T-helper 1 cell treated with Interleukin-12 subunit alpha and Interleukin-12 subunit beta and Interleukin-4 antibody, amounts not matched to agents 30 μg/mL and 1 μg/mL, for 36 hours (primary cell): ENCODE data around the gene CNKSR2.

Source experiments
- H3K27ac Mint-ChIP-seq: one replicate; pipeline ENCODE4 v1.8.0; 2021; ENCODE audit warnings: mild to moderate bottlenecking, mixed read lengths
- H3K27me3 Mint-ChIP-seq: one replicate; pipeline ENCODE4 v1.8.0; 2021; ENCODE audit warnings: low read depth, mixed read lengths
- H3K36me3 Mint-ChIP-seq: one replicate; pipeline ENCODE4 v1.8.0; 2021; ENCODE audit warnings: low read depth, mixed read lengths
- H3K4me1 Mint-ChIP-seq: one replicate; pipeline ENCODE4 v1.8.0; 2021; ENCODE audit warnings: low read depth, mixed read lengths
- H3K4me3 Mint-ChIP-seq: one replicate; pipeline ENCODE4 v1.8.0; 2021; ENCODE audit warnings: mild to moderate bottlenecking, moderate library complexity, mixed read lengths
- H3K9me3 Mint-ChIP-seq: one replicate; pipeline ENCODE4 v1.8.0; 2021; ENCODE audit warnings: mixed read lengths

CNKSR2 gene

DNA sequence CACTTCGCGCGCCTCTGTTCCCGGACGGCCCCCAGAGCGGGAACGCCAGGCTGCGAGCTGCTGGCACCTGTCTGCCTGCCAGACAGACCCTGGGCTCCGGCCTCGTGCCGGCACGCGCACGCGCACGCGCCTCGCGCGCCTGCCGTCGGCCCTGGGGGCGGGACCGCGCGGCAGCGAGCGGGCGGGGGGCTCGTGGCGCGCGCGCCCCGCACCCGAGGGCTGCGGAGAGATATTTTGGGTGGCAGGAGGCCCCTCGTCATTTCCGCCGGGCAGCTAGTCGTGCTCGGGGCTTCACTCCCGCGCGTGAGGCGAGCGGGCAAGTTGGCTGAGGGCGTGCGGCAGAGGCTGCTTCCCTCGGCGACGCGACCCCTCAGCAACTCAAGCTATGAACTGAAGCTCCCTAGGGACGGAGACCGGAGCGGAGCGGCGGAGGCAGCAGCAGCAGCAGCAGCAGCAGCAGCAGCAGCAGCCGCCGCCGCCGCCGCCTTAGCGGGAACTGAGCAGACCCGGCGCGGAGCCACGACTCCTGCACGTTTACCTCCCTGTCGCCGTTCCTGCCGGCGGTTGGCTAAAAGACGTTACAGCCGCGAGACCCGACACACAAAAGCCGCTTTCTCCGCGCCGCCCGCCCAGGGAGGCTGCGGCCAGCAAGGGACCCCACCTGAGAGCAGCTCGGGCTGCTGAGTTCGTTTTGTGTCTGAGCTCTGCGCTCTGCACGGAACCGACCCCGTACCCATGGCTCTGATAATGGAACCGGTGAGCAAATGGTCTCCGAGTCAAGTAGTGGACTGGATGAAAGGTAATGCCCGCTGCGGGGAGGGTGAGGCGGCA lies at the start of gene CNKSR2:
CNKSR2 (plus strand) TSS at position 256 of the 831 bp plus-strand sequence; CDS start at position 736, 480 bp downstream.
- Mint-ChIP-seq H3K4me1 (peaks cover 11% of the 10 kb centered on the region), H3K4me3 (peak within 1 kb of the TSS; percentile 90), H3K9me3 (no peaks in the 10 kb centered on the region), H3K27me3 (peaks cover 13% of the 10 kb centered on the region), H3K36me3 (no peaks in the 10 kb centered on the region), H3K27ac (peak within 1 kb of the TSS; percentile 52)

DNA sequence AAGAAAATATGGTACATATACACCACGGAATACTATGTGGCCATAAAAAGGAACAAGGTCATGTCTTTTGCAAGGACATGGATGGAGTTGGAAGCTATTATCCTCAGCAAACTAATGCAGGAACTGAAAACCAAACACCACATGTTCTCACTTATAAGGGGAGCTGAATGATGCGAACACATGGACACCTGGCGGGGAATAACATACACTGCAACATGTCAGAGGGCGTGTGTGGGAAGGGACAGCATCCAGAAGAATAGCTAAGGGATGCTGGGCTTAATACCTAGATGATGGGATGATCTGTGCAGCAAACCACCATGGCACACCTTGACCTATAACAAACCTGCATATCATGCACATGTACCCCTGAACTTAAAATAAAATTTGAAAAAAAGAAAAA lies 19.5 kb upstream of the CNKSR2 start:
- no peak overlapping the region for H3K4me3 Mint-ChIP-seq
- H3K9me3 Mint-ChIP-seq, result peaks cover 17% of the 10 kb centered on the region
- H3K27ac Mint-ChIP-seq, result no peak overlapping the region
- H3K27me3 Mint-ChIP-seq, result no peaks in the 10 kb centered on the region
- no peaks in the 10 kb centered on the region for H3K4me1 Mint-ChIP-seq
- no peaks in the 10 kb centered on the region for H3K36me3 Mint-ChIP-seq

- H3K4me1 Mint-ChIP-seq, result no peaks in the 10 kb centered on the region
- H3K4me3 Mint-ChIP-seq, result no peak overlapping the region
- peaks cover 13% of the 10 kb centered on the region for H3K9me3 Mint-ChIP-seq
- H3K36me3 Mint-ChIP-seq, result no peaks in the 10 kb centered on the region
- no peaks in the 10 kb centered on the region for H3K27me3 Mint-ChIP-seq
- H3K27ac Mint-ChIP-seq, result no peak overlapping the region
These were observed 18.4 kb upstream of the CNKSR2 start for GRCh38 chrX:21355831-21356230.

DNA sequence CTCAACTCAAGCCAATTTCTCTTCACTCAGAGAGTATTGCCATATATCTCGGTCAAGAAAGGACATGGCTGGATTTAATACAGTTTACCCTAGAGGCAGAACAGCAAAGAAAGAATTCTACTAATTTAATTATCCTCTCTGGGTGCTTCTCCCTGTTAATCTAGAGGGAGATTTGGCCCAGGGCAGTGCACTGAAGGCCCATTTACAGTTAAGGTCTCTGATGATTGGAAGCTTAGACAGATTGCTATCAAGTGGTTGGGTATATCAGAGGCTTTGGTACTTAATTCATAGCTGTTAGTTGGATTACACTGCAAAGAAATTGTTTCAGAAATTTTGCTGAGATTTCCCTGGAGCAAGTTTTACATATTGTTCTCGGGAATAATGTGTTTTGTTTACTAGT lies 4.6 kb upstream of the CNKSR2 start:
- H3K27ac Mint-ChIP-seq, result no peak overlapping the region
- no peak overlapping the region for H3K4me3 Mint-ChIP-seq
- H3K9me3 Mint-ChIP-seq, result no peaks in the 10 kb centered on the region
- H3K4me1 Mint-ChIP-seq, result peaks cover 2% of the 10 kb centered on the region
- no peaks in the 10 kb centered on the region for H3K36me3 Mint-ChIP-seq
- peaks cover 12% of the 10 kb centered on the region for H3K27me3 Mint-ChIP-seq

GRCh38 chrX:21373001-21373400 lies 1.2 kb upstream of the CNKSR2 start:
- H3K9me3 Mint-ChIP-seq, result no peaks in the 10 kb centered on the region
- H3K36me3 Mint-ChIP-seq, result no peaks in the 10 kb centered on the region
- no peak overlapping the region for H3K27ac Mint-ChIP-seq
- H3K27me3 Mint-ChIP-seq, result peaks cover 18% of the 10 kb centered on the region
- peaks cover 11% of the 10 kb centered on the region for H3K4me1 Mint-ChIP-seq
- peak overlapping the region; percentile 76 for H3K4me3 Mint-ChIP-seq

GRCh38 chrX:21373637-21374162 lies 518 bp upstream of the CNKSR2 start:
- H3K36me3 Mint-ChIP-seq, result no peaks in the 10 kb centered on the region
- peak overlapping the region; percentile 75 for H3K4me3 Mint-ChIP-seq
- H3K9me3 Mint-ChIP-seq, result no peaks in the 10 kb centered on the region
- no peak overlapping the region for H3K27ac Mint-ChIP-seq
- H3K27me3 Mint-ChIP-seq, result peaks cover 13% of the 10 kb centered on the region
- H3K4me1 Mint-ChIP-seq, result peaks cover 11% of the 10 kb centered on the region

DNA sequence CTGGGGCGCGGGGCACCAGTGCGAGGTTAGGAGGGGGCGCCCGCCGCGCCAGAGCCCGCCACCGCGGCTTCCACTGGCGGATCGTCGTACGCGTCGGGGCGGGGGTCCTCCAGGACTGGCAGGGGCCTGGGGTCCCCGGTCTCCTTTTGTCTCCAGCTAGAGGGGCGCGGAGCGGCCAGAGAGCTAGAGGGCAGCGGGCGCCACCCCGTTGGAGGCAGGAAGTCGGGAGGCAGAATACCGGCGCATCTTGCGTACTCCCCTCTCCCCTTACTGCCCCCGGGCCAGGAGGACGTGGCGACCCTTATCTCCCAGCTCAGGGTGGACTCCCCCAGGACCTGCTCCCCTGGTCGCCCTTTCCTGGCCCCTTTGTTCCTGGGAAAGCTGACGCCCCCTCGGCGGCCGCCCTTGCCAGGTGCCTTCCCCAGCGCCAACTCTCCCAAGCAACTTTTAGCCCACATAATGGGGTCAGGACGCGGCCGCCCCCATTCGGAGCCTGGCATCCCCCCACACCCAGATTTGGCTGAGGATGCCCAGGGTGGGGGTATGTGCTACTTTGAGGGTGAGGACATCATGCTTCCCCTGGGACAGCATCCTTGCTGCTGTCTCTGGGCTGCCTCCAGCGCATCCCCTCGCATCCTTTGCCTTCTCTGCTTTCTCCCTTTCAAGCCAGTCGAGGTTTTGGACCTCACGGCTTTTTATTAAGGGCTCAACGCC lies 933 bp downstream of the CNKSR2 start:
- Mint-ChIP-seq H3K27ac (peak overlapping the region; percentile 49), H3K36me3 (peaks cover 1% of the 10 kb centered on the region), H3K9me3 (no peaks in the 10 kb centered on the region)

DNA sequence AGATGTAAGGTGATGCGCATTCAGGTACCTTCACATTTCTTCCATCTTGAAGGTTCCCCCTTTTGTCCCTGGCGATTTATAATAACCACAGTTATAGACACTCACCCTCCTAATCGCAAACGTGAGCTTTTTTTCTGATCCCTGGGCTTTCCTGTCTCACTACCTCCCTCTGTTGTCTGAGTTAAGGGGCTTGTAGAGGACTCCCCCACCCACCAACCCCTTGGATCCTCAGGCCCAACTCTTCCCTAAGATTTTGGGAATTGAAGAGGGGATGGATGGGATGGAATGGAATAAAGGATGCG lies 1.4 kb downstream of the CNKSR2 start:
- Mint-ChIP-seq H3K27ac (no peak overlapping the region), H3K27me3 (peaks cover 13% of the 10 kb centered on the region), H3K4me3 (peak overlapping the region; percentile 90), H3K9me3 (no peaks in the 10 kb centered on the region), H3K36me3 (peaks cover 1% of the 10 kb centered on the region), H3K4me1 (peaks cover 12% of the 10 kb centered on the region)

More for the DNA sequence above, 933 bp downstream of the CNKSR2 start:
- peaks cover 13% of the 10 kb centered on the region for H3K27me3 Mint-ChIP-seq
- peaks cover 12% of the 10 kb centered on the region for H3K4me1 Mint-ChIP-seq
- peak overlapping the region; percentile 90 for H3K4me3 Mint-ChIP-seq

GRCh38 chrX:21376636-21377035 lies 2.4 kb downstream of the CNKSR2 start:
- Mint-ChIP-seq H3K4me1 (peaks cover 12% of the 10 kb centered on the region), H3K36me3 (peaks cover 1% of the 10 kb centered on the region), H3K4me3 (no peak overlapping the region), H3K9me3 (no peaks in the 10 kb centered on the region), H3K27ac (no peak overlapping the region), H3K27me3 (peaks cover 10% of the 10 kb centered on the region)

- Mint-ChIP-seq H3K36me3 (peaks cover 1% of the 10 kb centered on the region), H3K27ac (no peak overlapping the region), H3K9me3 (no peaks in the 10 kb centered on the region), H3K4me1 (peaks cover 10% of the 10 kb centered on the region), H3K4me3 (no peak overlapping the region), H3K27me3 (peaks cover 6% of the 10 kb centered on the region)
These were observed 5.8 kb downstream of the CNKSR2 start for GRCh38 chrX:21379991-21380390.

- no peak overlapping the region for H3K4me3 Mint-ChIP-seq
- H3K27ac Mint-ChIP-seq, result no peak overlapping the region
- peaks cover 1% of the 10 kb centered on the region for H3K36me3 Mint-ChIP-seq
- no peaks in the 10 kb centered on the region for H3K9me3 Mint-ChIP-seq
- H3K27me3 Mint-ChIP-seq, result no peaks in the 10 kb centered on the region
- H3K4me1 Mint-ChIP-seq, result peaks cover 1% of the 10 kb centered on the region
These were observed 8.5 kb downstream of the CNKSR2 start for GRCh38 chrX:21382715-21383114.

DNA sequence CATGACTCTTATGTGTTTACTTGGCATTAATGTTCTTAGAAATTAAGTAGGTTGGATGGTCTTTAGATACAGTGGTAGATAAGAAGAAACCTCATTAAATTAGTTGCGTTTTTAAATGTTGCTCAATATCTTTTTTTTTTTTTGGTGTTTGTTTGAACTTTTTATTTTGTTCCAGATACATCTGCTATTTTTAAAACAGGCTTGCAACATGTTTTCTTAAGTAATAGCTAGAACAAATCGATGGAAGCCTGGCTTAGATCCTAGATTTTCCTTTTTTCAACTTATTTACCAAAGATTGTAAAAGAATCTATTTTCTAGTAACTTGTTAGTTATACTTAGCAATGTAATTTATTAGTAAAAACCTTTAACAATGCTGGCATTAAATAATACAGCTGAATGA lies 9.3 kb downstream of the CNKSR2 start:
- peaks cover 1% of the 10 kb centered on the region for H3K4me1 Mint-ChIP-seq
- H3K36me3 Mint-ChIP-seq, result peaks cover 1% of the 10 kb centered on the region
- no peak overlapping the region for H3K27ac Mint-ChIP-seq
- H3K4me3 Mint-ChIP-seq, result no peak overlapping the region
- no peaks in the 10 kb centered on the region for H3K9me3 Mint-ChIP-seq
- H3K27me3 Mint-ChIP-seq, result no peaks in the 10 kb centered on the region

DNA sequence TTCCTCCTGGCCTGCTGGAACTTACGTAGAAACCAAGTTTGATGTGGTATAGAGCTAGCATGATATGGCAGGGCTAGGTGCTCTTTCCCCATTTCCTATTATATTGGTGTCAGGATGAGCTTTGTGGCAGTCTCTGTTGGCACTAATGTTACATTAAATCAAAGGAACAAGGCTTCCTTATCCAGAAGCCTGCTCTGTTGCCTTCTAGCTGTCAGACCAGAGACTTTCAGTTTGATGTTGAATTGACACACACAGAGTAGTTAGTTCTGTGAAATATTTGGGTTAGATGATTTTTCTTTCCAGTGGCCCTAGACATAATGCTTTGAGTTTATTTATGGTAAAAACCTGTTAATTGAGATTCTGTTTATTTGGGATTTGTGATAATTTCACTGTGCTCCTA lies 10.0 kb downstream of the CNKSR2 start:
- no peaks in the 10 kb centered on the region for H3K9me3 Mint-ChIP-seq
- peaks cover 1% of the 10 kb centered on the region for H3K36me3 Mint-ChIP-seq
- H3K4me1 Mint-ChIP-seq, result peaks cover 1% of the 10 kb centered on the region
- H3K27me3 Mint-ChIP-seq, result no peaks in the 10 kb centered on the region
- no peak overlapping the region for H3K27ac Mint-ChIP-seq
- no peak overlapping the region for H3K4me3 Mint-ChIP-seq

DNA sequence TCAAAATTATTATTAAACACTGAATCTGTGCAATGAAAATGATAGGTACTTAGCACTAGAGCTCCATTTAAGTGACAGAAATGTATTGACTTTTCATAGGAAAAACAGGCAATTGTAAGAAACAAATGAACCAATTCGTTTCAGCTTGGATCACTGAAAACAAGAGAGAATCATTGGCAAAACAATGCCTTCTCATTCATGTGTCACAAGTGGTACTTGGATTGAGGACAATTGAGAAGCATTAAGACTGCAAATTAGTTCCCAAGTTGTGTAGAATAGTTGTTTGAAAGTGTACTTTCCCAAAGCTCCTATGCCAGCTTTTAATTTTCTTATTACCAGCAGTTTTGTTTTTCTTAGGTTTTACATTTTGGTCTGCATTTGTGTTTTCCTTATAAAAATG lies 20.6 kb downstream of the CNKSR2 start:
- Mint-ChIP-seq H3K4me3 (no peak overlapping the region), H3K36me3 (peaks cover 4% of the 10 kb centered on the region), H3K27me3 (no peaks in the 10 kb centered on the region), H3K4me1 (peaks cover 2% of the 10 kb centered on the region), H3K9me3 (no peaks in the 10 kb centered on the region), H3K27ac (no peak overlapping the region)

DNA sequence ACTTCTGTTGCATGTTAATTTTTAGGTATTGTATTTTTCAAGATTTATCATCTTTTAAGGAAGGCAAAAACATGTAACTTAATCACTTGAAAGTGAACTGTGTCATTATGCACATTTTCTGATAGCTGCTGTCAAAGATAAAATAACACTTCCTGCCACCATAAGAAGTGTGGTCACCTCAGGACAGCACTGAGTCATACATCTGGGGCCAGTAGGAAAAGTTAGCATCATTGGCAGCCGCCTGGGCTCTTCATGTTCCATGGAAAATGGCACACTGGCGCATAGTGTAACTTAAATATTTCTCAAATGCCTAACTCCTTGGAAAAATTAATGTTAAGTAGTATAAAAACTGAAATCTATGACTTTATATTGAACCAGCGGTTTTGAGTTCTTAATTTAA lies 24.2 kb downstream of the CNKSR2 start:
- Mint-ChIP-seq H3K27ac (no peak overlapping the region), H3K27me3 (no peaks in the 10 kb centered on the region), H3K9me3 (no peaks in the 10 kb centered on the region), H3K4me1 (peaks cover 2% of the 10 kb centered on the region), H3K36me3 (no peaks in the 10 kb centered on the region), H3K4me3 (no peak overlapping the region)
